HG03095 (cell line): Measurements from ENCODE around the gene ANKRD13A.
"Not testable (repeated sequence)": the region's sequence is repeated elsewhere in the genome, so short reads cannot be mapped to it uniquely, and the experiment has no call there.

Experiments used
- ATAC-seq: cut with Tn5 transposase; IDR thresholded peaks from one replicate; pipeline ENCODE4 v1.9.1; 2021; ENCODE audit warnings: moderate library complexity; ENCODE audit not compliant: unreplicated experiment

The ANKRD13A gene

GRCh38 chr12:110047297-110047940, 48.2 kb downstream of the ANKRD13A start:
- no peak for ATAC-seq

DNA sequence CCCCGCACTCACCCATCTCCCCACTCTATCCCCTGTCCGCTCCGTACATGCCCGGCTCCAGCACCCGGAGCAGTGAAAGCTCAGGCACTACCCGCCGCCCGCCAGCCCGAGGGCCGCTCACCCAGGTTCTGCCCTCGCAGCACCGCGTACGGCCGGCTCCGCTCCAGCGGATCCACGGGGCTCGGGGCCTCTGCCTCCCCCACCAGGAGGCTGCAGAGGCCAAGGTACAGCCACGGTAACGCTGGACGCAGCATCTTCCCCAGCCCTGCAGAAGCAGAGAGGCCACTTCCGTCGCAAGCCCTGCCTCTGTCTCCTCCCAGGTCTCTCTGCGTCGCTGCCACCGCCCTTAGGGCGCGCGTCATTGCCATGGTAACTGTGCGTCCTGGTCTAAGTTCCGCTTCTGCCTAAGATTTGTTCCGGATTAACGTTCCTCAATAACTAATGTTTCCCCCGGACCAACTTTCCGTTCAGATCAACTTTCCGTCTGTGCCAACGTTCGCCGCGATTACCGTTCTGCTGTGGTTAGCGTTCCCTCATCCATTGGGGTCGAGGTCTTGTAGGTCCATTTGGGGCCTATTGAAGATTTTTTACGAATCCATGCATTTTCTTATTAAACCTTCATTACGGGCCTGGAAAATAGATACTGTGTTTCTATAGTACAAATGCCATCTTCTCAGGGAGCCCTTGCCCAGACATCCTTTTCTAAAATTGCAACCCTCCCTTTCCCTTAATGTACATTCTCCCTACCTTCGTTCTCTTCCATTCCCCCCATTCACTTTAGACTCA, 49.2 kb downstream of the ANKRD13A start, which contains the start of gene C12orf76:
Gene C12orf76, minus strand, starts transcription at position 281 of the 786 bp plus-strand sequence. Its CDS starts 27 bp downstream, at position 254.
- peak; percentile 98 for ATAC-seq

- not testable (repeated sequence) for ATAC-seq
These were observed 49.8 kb downstream of the ANKRD13A start for GRCh38 chr12:110049034-110049433.

- not testable (repeated sequence) for ATAC-seq
These were observed 50.4 kb downstream of the ANKRD13A start for GRCh38 chr12:110049666-110050065.

DNA sequence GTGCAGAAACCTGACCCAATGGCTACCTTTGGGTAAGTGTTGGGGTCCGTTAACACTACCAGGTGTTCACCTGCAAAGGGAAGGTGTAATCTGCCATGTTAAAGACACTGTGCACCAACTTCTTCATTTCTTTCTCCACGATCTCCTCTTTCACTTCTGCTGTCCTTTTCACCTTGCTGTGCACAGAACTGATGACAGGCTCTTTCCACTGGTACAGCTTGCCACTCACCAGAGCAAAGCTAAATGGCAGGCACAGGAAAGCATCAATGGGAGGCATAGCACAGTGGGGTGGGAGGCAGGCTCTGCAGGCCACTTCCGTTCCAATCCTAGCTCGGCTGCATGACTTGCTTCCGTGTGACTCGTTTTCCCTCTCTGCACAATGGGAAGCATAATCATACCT, 51.7 kb downstream of the ANKRD13A start:
- ATAC-seq, result no peak

- ATAC-seq, result not testable (repeated sequence)
These were observed 56.4 kb downstream of the ANKRD13A start for GRCh38 chr12:110055375-110056352.

DNA sequence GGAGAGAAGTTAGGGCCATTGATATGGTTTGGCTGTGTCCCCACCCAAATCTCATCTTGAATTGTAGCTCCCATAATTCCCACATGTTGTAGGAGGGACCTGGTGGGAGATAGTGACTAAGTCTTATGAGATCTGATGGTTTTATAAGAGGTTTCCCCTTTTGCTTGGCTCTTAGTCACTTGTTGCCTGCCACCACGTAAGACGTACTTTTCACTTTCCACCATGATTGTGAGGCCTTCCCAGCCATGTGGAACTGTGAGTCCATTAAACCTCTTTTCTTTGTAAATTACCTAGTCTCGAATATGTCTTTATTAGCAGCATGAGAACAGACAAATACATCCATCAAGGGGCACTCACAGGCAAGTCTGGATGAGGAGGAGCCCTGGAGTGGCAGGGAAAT, 57.4 kb downstream of the ANKRD13A start:
- not testable (repeated sequence) for ATAC-seq

GRCh38 chr12:110058875-110059615, 59.8 kb downstream of the ANKRD13A start:
- ATAC-seq, result no peak

- ATAC-seq, result no peak
These were observed 60.4 kb downstream of the ANKRD13A start for GRCh38 chr12:110059651-110060000.

GRCh38 chr12:110062241-110062640, 63.0 kb downstream of the ANKRD13A start:
- ATAC-seq, result no peak

DNA sequence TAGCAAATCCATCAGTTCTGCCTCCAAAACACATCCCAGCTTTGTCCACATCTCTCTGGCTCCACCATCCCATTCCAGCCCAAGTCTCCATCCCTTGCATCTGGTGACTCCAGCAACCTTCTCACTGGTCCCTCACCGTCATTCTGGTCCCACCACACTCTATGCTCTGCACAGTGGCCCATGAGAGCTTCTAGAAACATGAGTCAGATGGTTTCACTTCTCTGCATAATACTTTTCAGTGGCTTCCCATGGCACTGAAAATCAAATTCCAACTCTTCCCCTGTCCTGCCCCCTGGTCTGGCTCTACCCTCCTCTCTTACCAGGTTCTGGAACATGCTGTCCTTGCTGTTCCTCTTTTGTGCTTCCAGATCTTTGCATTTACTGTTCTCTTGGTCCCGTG, 66.3 kb downstream of the ANKRD13A start:
- no peak for ATAC-seq

DNA sequence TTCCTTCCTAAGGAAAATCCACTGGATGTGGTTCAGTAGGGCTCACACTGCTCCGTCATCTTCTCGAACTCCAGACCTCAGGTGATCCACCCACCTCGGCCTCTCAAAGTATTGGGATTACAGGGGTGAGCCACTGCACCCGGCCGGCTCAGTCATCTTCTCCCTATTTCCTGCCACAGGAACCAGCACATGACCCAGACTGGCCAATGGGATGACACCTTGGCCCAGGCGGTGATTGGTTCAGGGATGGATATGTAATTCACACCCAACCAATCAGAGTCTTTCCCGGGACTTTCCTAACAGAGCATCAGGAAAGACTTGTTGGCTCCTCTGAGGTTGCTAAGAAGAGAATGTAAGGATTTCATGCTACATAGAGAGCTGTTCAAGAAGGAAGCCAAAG, 68.3 kb downstream of the ANKRD13A start:
- no peak for ATAC-seq

DNA sequence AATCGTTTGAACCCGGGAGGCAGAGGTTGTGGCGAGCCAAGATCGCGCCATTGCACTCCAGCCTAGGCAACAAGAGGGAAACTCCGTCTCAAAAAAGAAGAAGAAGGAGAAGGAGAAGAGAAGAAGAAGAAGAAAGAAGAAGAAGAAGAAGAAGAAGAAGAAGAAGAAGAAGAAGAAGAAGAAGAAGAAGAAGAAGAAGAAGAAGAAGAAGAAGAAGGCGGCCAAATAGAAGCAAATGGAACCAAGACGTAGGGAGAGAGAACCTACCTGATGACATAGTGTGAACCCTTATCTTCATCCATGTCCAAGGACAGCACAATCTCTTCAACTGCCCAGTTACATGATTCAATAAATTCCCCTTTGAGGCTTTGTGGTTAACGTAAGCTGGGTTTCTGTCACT, 68.9 kb downstream of the ANKRD13A start:
- ATAC-seq, result not testable (repeated sequence)

DNA sequence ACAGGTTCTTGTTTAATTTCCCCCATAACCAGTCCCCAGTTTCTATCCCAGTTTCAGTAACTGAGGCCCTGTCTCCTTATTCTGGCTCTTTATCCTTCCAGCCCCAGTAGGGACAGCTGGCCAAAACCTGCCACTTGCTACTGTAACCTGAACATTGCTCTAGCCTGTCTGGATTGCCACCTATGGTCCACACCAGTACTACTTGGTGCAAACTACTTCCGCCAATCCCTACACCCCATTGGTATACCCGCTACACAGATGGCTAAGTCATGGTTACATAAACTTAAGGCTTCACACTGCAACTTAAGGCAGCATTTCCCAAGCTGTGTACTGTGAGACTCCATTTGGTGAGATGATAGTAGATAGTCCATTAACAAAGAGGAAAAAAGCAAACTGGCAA, 69.4 kb downstream of the ANKRD13A start:
- ATAC-seq, result no peak

DNA sequence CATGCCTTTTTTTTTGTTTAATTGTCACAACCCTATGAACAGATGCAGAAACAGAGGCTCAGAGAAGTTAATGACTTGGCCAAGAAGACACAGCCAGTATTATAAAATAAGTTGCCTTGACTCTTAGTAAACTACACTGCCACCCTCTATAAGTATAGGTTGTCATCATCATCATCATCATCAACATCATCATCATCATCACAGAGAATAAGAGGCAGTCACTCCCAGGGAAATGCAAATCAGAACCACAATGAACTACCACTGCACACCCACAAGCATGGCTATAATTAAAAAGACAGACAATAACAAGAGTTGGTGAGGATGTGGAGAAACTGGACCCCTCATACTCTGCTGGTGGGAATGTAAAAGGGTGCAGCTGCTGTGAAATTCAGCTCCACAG, 72.3 kb downstream of the ANKRD13A start:
- no peak for ATAC-seq

- no peak for ATAC-seq
These were observed 72.7 kb downstream of the ANKRD13A start for GRCh38 chr12:110071967-110072366.

DNA sequence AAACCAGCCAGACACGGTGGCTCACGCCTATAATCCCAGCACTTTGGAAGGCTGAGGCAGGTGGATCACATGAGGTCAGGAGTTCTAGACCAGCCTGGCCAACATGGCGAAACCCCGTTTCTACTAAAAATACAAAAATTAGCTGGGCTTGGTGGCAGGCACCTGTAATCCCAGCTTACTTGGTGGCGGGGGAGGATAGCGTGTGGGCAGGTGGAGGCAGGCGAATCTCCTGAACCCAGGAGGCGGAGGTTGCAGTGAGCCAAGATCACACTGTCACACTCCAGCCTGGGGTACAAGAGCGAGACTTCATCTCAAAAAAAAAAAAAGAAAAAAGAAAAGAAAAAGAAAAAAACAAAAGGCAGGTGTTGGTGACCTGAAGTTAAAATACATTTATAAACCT, 73.4 kb downstream of the ANKRD13A start:
- not testable (repeated sequence) for ATAC-seq

- ATAC-seq, result no peak
These were observed 74.0 kb downstream of the ANKRD13A start for GRCh38 chr12:110073049-110073831.

GRCh38 chr12:110074089-110074488, 74.9 kb downstream of the ANKRD13A start:
- no peak for ATAC-seq

DNA sequence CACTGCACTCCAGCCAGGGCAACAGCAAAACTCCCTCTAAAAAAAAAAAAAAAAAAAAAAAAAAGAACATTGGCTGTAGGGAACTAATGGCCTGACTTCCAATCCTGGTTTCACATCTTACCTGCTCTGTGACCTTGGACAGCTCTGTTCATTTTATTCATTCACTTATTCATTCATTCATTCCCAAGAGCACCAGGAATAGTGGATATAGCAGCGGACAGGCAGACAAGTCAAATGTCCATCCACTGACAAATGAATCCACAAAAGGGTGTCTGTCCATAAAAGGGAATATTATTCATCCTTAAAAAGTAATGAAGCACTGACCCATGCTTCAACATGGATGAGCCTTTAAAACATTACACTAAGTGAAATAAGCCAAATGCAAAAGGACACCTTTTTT, 76.7 kb downstream of the ANKRD13A start:
- no peak for ATAC-seq
